LoVo (cell line): ENCODE data around the gene ZFYVE9.
"Not testable (repeated sequence)": the region's sequence is repeated elsewhere in the genome, so short reads cannot be mapped to it uniquely, and the experiment has no call there.

ENCODE experiments used
- DNase-seq: peaks from one replicate; pipeline ENCODE4 v3.0.0-alpha.2; 2016; ENCODE audit warnings: low spot score

Gene ZFYVE9

DNA sequence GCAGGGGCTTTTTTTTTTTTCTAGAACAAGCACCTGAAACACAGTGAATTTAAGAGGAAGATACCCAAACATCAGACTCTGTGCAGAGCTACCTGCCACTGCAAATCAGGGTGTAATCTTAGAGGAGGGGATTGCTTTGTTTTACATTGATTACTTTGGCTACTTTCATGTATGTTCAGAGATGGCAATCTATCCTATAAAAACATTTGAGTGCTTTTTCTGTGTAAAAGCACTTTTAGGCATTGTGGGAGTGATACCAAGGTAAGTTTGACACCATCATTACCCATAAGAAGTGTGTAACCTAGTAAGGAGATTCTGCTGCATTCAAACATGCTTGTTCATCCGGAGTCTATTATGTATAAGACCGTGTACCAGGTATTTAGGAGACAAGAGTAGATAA, 50.1 kb downstream of the ZFYVE9 start:
- DNase-seq, result no peak

DNA sequence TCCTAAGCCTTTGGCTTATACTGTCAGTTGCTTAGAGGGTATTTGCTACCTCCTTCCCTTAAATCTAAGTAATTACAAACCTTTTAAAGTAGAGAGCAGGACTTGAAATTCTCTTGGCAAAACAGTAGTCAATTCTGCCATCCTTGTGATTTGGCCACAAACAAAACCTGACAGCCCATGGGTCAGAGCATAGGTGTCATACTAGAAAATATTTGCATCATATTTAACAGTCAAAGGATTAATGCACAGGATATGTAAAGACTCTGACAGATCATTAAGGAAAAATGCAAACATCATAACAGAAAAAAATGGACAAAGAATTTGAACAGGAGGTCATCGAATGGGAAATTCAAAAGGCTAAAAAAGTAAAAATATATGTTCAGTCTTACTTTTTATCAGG, 50.5 kb downstream of the ZFYVE9 start:
- no peak for DNase-seq

DNA sequence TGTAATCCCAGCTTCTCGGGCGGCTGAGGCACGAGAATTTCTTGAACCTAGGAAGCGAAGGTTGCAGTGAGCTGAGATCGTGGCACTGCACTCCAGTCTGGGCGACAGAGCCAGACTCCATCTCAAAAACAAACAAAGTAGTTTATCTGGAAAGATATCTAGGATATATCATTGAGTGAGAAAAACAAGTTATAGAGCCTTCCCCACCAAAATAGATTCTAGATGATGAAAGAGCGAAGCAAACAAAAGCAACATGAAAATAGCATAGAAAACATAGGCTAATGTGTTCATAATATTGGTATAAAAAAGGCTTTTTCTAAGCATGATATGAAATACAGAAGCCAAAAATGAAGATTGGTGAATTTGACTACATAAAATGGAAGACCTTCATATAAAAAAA, 52.1 kb downstream of the ZFYVE9 start:
- no peak for DNase-seq

DNA sequence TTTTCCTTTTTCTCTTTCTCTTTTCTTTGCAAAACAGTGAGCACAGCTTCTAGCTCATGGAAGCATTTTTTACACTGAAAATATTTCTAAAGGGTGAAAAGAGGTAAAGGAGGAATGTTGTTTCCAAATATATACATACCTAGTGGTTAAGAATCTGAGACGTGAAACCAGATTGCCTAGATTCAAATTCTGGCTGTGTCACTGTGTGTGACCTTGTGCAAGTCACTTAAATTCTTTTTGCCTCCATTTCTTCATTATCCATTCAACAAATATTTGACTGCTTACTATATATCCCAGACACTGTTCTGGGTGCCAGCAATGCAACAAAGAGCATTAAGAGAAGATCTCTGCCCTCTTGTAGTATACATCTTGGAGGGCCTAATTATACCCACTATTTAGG, 53.3 kb downstream of the ZFYVE9 start:
- no peak for DNase-seq

DNA sequence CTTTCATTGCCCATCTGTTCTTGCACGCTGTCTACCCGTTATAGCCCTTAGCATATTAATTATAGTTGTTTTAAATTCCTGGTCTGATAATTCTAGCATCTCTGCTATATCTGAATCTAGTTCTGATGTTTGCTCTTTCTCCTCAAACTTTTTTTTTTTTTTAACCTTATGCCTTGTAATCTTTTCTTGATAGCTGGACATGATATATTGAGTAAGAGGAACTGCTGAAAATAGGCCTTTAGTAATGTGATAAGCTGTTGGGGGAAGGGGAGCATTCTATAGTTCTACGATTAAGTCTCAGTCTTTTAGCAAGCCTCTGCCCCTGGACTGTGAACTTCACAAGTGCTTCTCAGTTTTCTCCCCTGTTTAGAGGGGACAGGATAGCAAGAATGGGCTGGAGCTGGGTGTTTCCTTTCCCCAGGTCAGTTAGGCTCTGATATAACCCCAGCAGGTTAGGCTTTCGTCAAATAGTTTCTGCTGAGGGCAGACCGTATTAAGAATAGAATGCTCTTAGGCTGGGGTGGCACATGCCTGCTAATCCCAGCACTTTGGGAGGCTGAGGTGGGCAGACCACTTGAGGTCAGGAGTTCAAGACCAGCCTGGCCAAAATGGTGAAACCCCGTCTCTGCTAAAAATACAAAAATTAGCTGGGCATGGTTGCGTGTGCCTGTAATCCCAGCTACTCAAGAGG, 62.2 kb downstream of the ZFYVE9 start:
- DNase-seq, result no peak

DNA sequence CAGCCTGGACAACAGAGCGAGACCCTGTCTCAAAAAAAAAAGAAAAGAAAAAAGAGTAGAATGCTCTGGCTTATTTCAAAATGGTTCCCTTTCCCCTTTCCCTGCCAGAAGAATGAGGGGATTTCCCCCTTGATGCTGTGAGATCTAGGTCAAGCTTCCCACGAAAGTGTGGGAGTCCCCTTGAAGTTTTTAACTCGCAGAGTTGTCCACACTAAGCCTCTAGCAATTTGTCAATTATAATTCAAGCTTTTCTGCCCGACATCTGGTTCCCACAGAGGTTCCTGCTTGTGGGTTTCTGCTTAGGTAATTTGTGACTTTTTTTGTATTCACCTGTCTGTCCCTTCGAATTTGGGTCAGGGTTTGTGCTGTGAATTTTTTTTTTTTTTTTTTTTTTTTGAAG, 62.8 kb downstream of the ZFYVE9 start:
- no peak for DNase-seq

DNA sequence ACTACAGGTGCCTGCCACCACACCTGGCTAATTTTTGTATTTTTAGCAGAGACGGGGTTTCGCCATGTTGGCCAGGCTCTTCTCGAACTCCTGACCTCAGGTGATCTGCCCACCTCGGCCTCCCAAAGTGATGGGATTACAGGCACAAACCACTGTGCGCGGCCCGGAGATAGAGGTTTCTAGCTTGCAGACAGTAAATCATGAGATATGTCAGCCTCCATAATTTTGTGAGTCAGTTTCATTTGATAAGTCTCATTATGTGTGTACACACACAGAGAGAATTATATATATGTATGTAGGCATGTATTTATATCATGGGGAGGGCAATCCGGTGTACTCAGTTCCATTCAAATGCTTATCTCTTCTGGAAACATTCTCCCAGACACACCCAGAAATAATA, 64.8 kb downstream of the ZFYVE9 start:
- not testable (repeated sequence) for DNase-seq

DNA sequence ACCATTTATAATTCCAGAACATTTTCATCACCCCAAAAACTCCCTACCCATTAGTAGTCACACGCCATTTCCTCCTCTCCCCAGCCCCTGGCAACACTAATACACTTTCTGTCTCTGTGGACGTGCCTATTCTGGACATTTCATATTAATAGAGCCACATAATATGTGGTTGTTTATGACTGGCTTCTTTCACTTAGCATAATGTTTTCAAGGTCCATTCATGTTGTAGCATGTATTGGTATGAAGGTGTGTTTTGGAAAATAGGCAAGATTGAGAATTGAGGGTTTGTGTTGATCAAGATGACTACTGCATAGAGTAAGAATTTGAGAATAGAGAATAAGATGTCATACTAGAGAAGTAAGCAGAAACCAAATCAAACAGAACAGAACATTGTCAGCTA, 67.5 kb downstream of the ZFYVE9 start:
- no peak for DNase-seq

DNA sequence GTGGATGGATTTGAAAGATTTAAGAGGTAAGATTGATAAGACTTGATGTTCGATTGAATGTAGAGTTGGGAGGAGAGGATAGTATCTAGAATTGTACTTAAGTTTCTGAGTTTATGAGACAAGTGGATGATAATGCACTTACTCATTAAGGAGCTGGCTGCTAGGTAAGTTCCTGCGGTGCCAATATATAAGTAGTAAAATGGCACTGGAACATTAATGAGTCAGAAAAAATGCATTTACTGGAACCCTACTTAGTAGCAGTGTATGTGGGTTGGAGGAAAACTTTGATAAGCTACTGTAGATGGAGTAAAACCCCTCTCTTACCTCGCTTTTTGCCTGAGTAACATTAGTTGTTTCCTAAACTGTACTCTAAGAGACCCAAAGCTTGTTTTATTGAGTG, 68.2 kb downstream of the ZFYVE9 start:
- DNase-seq, result no peak

DNA sequence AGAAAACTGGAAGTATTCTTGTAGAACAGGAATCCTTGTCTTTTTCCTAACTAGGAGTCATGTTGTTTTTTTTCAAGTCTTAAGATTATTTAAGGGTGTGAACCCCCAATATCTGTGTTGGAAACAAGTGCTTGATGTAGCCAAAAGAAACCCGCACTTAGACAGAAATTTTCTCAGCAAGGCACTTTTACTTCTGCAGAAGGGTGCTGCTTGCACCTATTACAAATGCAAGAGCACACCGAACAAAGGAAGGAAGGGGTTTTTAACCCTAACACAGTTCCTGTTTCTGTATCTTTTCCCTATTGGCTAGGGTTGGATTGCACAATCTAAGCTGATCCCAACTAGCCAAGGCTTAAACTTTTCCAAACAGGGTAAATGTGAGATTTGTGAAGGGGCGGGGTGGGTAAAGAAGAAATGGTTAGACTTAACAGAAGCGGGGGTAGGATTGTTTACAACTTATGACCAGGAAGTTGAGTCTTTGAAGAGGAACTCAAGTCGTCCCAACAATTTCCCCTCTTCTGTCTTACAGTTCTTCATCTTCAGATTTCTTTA, 75.1 kb downstream of the ZFYVE9 start:
- DNase-seq, result no peak

DNA sequence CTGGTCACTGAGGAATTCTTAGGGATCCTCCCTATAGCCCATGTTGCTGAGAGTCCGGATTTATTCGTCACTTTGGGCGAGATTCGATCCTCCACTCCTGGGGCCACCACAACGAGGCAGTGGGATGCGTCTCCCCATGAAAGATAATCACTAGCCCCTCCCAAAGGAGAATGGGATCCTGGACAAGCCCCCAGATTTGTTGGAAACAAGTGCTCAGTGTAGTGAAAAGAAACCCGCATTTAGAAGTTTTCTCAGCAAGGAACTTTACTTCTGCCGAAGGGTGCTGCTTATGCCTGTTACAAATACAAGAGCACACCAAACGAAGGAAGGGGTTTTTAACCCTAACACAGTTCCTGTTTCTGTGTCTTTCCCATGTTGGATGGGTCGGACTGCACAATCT, 83.3 kb downstream of the ZFYVE9 start:
- DNase-seq, result no peak

DNA sequence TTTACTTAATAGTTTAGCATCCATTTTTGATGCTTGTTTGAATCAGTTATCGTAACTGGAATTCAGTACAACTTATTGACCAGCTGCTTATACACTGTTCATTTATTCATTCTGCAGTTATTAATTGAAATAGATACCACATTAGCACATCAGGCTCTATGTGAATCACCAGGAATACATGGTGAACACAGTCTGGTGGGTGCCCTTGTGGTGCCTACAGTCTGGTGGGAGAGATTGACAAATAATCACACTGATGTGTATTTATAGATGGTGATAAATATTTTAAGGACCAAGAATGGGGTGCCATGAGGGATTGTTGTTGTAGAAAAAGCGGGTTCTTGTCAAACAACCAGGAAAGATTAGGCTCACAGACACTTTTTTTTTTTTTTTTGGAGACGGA, 87.6 kb downstream of the ZFYVE9 start:
- DNase-seq, result no peak

DNA sequence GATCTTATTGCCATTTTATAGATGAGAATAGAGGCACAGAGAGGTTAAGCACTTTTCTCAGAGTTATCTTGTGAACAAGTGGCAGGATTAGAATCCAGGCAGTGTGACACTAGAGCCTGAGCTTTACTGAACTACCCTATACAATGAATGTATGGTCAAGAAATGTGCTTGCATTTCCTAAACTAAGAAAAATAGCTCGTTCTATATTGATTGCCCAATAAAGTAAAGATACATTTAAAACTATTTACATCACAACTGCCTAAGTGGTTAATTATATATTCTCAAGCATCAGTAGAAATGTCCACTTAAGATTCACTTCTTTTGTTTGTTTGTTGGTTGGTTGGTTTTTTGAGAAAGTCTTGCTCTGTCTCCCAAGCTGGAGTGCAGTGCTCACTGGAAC, 91.6 kb downstream of the ZFYVE9 start:
- DNase-seq, result no peak

DNA sequence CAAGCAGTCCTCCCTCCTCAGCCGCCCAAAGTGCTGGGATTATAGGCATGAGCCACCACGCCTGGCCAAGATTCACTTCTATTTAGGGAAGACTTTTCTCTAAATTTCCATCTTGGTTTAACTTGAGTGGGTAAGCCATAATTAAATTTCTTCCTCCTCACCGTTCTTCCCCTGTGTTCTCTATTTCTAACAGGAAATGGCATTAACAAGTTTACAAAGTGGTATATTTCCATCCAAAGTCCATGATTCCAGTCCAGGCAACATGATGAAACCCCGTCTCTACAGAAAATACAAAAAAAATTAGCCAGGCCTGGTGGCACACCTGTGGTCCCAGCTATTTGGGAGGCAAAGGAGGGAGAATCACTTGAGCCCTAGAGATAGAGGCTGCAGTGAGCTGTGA, 92.1 kb downstream of the ZFYVE9 start:
- no peak for DNase-seq

DNA sequence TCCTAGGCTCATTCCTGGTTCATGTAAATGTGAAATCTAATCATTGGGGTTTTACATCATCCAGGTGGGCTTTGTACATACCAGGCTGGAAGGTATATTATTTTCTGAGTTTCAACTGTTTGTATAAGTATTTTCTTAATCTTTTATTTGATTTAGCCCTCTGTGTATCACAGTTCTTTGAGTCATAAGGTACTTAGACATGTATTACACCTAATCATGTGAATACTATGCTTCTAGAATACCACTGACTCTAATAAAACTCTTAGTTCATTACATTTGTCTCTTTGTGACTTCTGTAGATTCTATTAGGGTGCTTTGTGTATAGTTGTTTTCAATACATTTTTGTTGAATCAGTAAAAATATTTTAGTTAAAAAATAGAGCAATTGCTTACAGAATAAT, 92.8 kb downstream of the ZFYVE9 start:
- no peak for DNase-seq

DNA sequence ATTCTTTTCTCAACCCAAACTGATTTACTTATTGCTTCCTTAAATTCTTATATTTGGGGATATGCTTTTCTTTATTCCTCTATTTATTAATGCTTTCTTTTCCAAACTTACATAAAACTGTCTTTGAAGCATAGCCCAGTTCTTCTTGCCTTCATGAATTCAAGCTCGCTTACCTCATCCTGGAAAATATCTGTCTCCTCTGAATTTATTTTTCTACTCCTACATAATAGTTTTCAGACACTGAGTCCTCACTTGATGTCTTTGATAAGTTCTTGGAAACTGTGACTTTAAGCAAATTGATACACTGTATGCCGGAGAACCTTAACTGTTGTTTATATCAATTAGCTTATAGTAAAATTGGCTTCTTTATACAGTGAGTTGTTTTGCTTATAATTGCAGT, 93.8 kb downstream of the ZFYVE9 start:
- no peak for DNase-seq

DNA sequence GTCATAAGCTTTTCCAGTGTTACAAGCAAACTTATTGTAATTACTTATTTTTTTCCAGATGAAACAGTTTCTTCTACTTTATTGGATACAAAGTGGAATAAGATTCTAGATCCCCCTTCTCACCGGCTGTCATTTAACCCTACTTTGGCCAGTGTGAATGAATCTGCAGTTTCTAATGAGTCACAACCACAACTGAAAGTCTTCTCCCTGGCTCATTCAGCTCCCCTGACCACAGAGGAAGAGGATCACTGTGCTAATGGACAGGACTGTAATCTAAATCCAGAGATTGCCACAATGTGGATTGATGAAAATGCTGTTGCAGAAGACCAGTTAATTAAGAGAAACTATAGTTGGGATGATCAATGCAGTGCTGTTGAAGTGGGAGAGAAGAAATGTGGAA, 95.5 kb downstream of the ZFYVE9 start:
- DNase-seq, result no peak

DNA sequence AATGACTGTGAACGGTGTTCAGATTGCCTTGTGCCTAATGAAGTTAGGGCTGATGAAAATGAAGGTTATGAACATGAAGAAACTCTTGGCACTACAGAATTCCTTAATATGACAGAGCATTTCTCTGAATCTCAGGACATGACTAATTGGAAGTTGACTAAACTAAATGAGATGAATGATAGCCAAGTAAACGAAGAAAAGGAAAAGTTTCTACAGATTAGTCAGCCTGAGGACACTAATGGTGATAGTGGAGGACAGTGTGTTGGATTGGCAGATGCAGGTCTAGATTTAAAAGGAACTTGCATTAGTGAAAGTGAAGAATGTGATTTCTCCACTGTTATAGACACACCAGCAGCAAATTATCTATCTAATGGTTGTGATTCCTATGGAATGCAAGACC, 96.6 kb downstream of the ZFYVE9 start:
- no peak for DNase-seq

DNA sequence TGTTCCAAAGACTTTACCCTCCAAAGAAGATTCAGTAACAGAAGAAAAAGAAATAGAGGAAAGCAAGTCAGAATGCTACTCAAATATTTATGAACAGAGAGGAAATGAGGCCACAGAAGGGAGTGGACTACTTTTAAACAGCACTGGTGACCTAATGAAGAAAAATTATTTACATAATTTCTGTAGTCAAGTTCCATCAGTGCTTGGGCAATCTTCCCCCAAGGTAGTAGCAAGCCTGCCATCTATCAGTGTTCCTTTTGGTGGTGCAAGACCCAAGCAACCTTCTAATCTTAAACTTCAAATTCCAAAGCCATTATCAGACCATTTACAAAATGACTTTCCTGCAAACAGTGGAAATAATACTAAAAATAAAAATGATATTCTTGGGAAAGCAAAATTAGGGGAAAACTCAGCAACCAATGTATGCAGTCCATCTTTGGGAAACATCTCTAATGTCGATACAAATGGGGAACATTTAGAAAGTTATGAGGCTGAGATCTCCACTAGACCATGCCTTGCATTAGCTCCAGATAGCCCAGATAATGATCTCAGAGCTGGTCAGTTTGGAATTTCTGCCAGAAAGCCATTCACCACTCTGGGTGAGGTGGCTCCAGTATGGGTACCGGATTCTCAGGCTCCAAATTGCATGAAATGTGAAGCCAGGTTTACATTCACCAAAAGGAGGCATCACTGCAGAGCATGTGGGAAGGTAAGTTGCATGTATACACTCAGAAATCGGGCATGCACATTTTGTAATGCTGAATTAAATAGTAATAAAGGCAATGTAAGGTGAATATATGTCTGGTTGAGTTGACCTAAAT, 97.2 kb downstream of the ZFYVE9 start:
- no peak for DNase-seq

DNA sequence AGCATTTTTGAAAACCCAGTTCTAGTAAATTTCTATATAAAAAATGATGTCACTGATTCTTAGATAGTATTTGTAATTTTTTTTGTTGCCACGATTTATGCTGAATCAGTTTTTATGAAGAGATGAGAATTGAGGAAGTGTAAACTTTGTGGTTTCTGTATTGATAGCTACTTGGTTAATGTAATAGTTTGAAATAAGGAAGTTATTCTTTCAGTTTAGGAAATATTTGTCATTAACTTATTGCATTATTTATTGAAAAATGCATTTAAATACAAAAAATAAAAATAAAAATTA, 97.8 kb downstream of the ZFYVE9 start:
- DNase-seq, result no peak

DNA sequence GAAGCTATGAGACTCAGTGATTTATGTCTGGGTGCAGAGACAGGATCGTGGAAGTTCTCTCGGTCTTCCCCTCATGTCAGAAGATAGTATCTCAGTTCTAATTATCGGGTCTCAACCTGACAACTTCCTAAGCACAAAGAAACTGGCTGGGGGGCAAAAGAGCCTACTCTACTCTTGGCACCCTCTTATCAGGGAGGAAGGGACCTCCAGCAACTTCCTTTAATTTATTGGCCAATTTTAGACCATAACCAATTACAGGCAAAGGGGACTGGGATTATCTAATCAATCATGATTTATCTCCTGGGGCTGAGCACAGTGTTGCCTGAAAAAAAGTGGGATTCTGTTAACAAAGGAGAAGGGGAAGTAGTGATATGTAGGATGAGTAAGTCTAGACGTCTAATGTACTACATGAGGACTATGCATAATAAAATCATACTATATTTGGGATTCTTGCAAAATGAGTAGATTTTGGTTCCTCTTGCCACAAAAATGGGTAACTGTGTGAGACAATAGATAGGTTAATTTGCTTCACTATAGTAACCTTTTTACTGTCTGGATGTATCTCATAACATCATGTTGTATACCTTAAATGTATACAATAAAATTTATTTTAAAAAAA, 98.8 kb downstream of the ZFYVE9 start:
- no peak for DNase-seq

DNA sequence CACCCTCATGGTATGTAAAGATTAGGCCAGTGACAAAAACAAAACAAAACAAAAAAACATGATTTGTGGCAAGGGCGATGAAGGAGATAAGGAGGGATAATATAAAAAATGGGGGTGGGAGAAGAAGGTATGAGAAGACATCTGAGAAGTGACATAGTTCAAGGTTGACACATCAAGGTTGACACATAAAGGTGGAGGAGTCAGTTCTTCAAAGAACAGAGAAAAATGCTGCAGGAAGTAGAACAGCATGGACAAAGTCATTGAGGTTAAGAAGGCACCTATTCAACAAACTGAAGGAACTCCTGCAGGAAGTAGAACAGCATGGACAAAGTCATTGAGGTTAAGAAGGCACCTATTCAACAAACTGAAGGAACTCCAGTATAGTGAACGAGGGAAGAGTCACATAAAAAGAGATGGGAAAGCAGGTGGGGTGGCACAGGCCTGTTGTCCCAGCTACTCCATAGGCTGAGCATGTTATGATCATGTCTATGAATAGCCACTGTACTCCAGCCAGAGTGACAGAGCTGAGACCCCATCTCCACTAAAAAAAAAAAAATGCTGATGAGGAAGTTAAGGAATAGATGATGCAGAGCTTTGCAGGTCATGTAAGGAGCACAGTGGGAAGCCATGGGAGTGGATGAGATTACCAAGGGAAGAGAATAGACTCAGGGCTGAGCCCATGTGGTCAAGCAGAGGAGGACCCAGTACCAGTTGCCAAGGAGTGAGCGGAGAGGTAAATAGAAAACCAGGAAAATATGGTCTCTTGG, 101.5 kb downstream of the ZFYVE9 start:
- no peak for DNase-seq

DNA sequence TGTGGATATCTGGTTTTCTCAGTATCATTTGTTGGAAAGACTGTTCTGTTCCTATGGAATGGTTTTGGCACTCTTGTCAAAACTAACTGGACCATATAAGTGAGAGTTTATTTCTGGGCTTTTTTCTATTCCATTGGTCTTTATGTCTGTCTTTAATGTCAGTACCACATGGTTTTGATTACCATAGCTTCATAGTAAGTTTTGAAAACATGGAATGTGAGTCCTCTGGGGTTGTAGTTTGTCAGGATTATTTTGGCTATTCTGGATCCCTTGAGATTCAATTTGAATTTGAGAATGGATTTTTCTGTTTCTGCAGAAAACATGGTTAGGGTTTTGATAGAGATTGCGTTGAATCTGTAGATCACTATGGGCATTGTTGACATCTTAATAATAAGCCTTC, 107.9 kb downstream of the ZFYVE9 start:
- DNase-seq, result no peak
